ENCODE measurements around the gene NTN3.

DNA sequence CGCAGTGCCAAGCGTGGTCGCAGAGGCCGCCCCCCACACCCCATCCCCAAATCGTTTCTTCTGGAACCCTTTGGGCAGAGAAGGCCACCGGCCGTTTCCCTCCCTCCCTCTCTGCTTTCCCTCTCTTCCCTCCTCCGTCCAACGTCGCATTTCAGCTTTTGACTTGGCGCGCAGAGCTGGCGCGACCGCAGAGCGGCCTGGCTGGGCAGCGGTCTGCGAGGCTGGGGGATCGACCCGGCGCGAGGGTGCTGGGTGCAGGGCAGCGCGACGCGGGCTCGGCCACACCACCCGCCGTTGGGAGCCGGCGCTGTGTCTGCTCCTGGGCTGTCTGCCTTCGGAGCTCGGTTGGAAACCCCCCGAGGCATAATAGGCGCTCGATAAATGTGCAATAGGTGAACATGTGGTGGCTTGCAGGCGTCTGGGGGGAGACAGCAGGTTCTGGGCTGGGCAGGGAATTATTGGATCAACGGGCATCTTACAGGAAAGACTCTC is 2.8 kb upstream of the NTN3 start:
- TF ChIP-seq, protein P1, sequence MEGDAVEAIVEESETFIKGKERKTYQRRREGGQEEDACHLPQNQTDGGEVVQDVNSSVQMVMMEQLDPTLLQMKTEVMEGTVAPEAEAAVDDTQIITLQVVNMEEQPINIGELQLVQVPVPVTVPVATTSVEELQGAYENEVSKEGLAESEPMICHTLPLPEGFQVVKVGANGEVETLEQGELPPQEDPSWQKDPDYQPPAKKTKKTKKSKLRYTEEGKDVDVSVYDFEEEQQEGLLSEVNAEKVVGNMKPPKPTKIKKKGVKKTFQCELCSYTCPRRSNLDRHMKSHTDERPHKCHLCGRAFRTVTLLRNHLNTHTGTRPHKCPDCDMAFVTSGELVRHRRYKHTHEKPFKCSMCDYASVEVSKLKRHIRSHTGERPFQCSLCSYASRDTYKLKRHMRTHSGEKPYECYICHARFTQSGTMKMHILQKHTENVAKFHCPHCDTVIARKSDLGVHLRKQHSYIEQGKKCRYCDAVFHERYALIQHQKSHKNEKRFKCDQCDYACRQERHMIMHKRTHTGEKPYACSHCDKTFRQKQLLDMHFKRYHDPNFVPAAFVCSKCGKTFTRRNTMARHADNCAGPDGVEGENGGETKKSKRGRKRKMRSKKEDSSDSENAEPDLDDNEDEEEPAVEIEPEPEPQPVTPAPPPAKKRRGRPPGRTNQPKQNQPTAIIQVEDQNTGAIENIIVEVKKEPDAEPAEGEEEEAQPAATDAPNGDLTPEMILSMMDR (IDR thresholded peaks at IDR 0.05), result no peak
- TF ChIP-seq POLR2A (IDR thresholded peaks at IDR 0.05), result no peak
